Measurements from ENCODE around the gene LRRC9.

- no peak for TF ChIP-seq CTCF (IDR thresholded peaks at IDR 0.05)
- peak in 1 of 2 donors; percentile 33 for TF ChIP-seq EP300 (IDR thresholded peaks at IDR 0.05)
- TF ChIP-seq POLR2A (IDR thresholded peaks at IDR 0.05): no peak
Observed at GRCh38 chr14:59997449-59997848, 77.5 kb downstream of the LRRC9 start.
